ENCODE results near the gene NOTCH1. TPM values are rescaled to one million over a fixed set of nuclear protein-coding genes. Genes with fewer than 3 reads are reported as not detected.

NOTCH1 gene
- total RNA-seq, 1 donor from 2014 or later: 121 TPM

DNA sequence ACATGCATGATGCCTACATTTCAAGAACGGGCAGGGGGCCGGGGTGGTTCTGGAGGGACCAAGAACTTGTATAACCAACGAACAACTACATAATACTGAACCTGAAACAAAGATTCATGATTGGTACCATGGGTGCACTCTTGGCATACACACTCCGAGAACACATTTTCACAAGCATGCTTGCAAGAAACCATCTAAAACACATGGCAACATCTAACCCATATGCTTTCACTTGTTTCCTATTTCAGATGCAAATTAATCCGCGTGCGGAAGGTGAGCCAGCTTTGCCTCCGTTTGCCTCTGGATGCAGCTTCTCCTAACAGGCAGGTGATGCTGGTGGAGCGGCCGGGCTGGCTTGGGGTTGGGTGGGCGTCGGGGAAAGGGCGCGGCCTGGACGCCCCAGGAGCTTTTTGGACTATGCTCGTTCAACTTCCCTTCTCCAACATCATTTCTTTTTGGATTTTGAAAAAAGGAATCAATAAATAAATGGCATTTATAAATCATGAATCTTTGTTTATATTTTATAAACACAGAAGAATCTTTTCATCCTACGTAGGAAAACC, 50.5 kb downstream of the NOTCH1 start:
- no peaks in the 10 kb centered on the region for H3K4me1 Mint-ChIP-seq (ENCODE audit: low read depth)
- H3K4me3 Mint-ChIP-seq: no peak overlapping the region
- no peak for DNase-seq (ENCODE audit: low spot score)
- no peaks in the 10 kb centered on the region for H3K27me3 Mint-ChIP-seq (ENCODE audit: insufficient read depth)
- H3K36me3 Mint-ChIP-seq (ENCODE audit: low read depth): peaks cover 2% of the 10 kb centered on the region
- no peak overlapping the region for H3K27ac Mint-ChIP-seq
- intact Hi-C loops (cut with micrococcal nuclease): no loop called here
- no peaks in the 10 kb centered on the region for H3K9me3 Mint-ChIP-seq

DNA sequence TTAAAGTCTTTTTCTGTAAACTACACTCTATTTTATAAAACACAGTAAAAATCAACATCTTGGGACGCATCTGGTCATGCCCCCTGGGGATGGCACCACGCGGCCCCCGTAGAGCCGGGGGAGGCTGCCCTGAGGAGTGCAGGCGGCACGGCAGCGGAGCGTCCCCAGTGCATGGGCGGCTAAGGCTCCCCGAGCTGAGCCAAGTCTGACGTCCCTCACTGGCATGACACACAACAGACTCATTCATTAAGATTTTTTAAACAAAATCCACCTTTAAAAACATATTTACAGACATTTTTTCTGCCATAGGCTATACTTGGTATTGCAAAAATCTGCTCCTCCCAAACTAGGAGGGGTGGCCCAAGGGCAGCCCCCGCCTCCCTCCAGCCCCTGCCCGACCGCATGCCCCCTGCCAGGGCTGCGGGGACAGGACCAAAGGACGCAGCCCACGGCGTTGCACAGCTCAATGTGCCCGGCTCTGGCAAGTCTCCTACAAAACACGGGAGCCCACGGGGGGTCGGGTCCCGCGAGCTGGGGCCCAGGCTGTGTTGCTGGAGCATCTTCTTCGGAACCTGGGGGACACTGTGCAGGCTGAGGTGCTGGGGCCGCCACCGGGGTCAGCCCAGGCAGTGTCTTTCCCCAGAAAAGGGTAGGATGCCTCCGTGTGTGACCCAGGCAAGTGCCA, 51.2 kb downstream of the NOTCH1 start:
- Mint-ChIP-seq H3K27me3 (ENCODE audit: insufficient read depth) (no peaks in the 10 kb centered on the region), H3K27ac (no peak overlapping the region)
- intact Hi-C loops (cut with micrococcal nuclease): no loop called here

DNA sequence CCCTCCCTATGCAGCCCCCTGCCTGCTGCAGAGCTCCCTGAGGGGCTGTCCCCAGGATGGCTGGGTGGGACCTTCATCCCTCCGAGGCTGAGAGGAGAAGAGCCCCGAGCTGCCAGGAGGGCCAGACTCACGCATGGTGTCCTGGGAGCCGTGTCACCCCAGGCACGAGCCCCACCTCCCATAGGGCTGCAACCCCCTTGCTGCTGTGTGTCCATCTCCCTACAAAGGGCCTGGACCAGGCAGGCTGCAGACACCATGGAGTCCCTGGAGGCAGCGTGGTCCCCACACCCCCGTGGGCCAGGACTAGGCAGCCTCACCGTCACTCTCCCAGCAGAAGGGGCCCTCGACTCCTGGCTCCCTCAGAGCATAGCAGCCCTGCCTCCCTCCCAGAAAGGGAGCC, 51.8 kb downstream of the NOTCH1 start:
- no peak for DNase-seq (ENCODE audit: low spot score)
- Mint-ChIP-seq H3K36me3 (ENCODE audit: low read depth) (no peaks in the 10 kb centered on the region), H3K27me3 (ENCODE audit: insufficient read depth) (no peaks in the 10 kb centered on the region), H3K4me3 (no peak overlapping the region), H3K4me1 (ENCODE audit: low read depth) (no peaks in the 10 kb centered on the region), H3K9me3 (no peaks in the 10 kb centered on the region), H3K27ac (no peak overlapping the region)
- intact Hi-C loops (cut with micrococcal nuclease): no loop called here

More for the DNA sequence above, 51.2 kb downstream of the NOTCH1 start:
- Mint-ChIP-seq H3K4me3 (no peak overlapping the region), H3K36me3 (ENCODE audit: low read depth) (peaks cover under 1% of the 10 kb centered on the region), H3K9me3 (no peaks in the 10 kb centered on the region), H3K4me1 (ENCODE audit: low read depth) (no peaks in the 10 kb centered on the region)
- DNase-seq (ENCODE audit: low spot score): no peak

DNA sequence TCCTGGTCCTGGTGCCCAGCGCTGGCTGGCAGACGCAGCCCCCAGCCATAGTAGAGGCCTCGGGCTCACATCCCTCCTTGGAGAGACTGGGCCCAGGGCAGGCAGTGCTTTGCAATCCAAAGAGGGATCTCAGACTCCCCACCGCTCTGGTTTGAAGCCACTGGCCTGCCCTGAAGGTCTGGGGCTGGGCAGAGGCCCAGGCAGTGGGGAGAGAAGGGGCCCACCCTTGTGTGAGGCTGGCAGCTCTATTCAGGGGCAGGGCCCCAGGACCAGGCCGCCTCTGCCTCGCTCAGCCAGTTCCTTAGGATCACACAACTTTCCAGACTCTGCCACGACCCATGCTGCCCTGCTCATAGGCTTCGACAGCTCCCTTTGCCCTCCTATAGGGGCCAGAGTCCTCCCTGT, 52.3 kb downstream of the NOTCH1 start:
- intact Hi-C loops (cut with micrococcal nuclease): no loop called here
- Mint-ChIP-seq H3K4me3 (no peak overlapping the region), H3K27ac (no peak overlapping the region), H3K4me1 (ENCODE audit: low read depth) (no peaks in the 10 kb centered on the region), H3K27me3 (ENCODE audit: insufficient read depth) (peaks cover 1% of the 10 kb centered on the region), H3K9me3 (no peaks in the 10 kb centered on the region), H3K36me3 (ENCODE audit: low read depth) (no peaks in the 10 kb centered on the region)
- no peak for DNase-seq (ENCODE audit: low spot score)

DNA sequence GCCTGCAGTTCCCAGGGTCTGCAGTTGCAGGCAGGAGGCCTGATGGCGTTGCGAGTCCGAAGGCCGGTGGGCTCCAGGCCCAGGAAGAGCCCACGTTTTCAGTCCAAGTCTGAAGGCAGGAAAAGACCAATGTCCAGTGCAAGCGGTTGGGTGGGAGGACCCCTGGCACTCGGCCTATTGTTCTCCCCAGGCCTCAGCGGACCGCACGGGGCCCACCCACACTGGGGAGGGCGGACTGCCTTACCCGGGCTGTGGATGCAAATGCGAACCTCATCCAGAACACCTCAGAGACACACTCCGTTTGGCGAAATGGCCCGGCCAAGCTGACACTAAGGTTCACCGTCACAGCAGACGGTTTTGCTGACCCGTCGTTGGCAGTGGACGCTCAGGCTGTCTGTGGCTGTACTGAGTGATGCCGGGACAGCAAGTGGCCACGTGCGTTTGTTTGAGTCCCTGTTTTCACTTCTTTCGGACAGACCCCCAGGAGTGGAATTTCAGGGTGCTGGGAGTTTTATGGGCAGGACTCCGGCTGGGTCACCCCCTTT, 52.8 kb downstream of the NOTCH1 start:
- H3K9me3 Mint-ChIP-seq: no peaks in the 10 kb centered on the region

DNA sequence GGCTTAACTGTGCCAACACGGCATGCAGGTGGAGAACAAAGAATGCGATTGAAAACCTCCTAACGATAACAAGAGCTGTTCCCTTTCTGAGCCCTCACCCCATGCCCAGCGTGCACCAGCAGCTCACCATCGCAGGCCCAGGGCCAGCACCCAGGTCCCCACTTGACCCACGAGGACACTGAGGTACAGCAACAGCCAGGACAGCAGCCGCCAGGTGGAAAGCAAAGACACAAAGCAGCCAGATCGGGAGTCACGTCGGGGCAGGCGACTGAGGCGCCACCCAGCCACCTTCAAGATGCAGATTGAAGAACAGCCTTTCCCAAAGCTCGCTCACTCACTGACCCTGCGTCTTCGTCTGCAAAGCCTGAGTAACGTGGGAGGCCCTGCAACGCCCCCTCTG, 56.1 kb downstream of the NOTCH1 start:
- H3K4me1 Mint-ChIP-seq (ENCODE audit: low read depth): peaks cover 6% of the 10 kb centered on the region
- H3K4me3 Mint-ChIP-seq: no peak overlapping the region
- H3K9me3 Mint-ChIP-seq: no peaks in the 10 kb centered on the region
- no peaks in the 10 kb centered on the region for H3K36me3 Mint-ChIP-seq (ENCODE audit: low read depth)
- intact Hi-C loops (cut with micrococcal nuclease): loop anchor here (10.0 kb wide), 1 partner anchor 535 kb away; the partner anchor contains the start of gene ABCA2
- H3K27ac Mint-ChIP-seq: no peak overlapping the region
- DNase-seq (ENCODE audit: low spot score): no peak
- H3K27me3 Mint-ChIP-seq (ENCODE audit: insufficient read depth): peaks cover 4% of the 10 kb centered on the region

More for the DNA sequence above, 52.8 kb downstream of the NOTCH1 start:
- no peak overlapping the region for H3K4me3 Mint-ChIP-seq
- no peaks in the 10 kb centered on the region for H3K4me1 Mint-ChIP-seq (ENCODE audit: low read depth)
- intact Hi-C loops (cut with micrococcal nuclease): no loop called here
- DNase-seq (ENCODE audit: low spot score): no peak
- H3K36me3 Mint-ChIP-seq (ENCODE audit: low read depth): no peaks in the 10 kb centered on the region
- H3K27me3 Mint-ChIP-seq (ENCODE audit: insufficient read depth): peaks cover 4% of the 10 kb centered on the region
- H3K27ac Mint-ChIP-seq: no peak overlapping the region

DNA sequence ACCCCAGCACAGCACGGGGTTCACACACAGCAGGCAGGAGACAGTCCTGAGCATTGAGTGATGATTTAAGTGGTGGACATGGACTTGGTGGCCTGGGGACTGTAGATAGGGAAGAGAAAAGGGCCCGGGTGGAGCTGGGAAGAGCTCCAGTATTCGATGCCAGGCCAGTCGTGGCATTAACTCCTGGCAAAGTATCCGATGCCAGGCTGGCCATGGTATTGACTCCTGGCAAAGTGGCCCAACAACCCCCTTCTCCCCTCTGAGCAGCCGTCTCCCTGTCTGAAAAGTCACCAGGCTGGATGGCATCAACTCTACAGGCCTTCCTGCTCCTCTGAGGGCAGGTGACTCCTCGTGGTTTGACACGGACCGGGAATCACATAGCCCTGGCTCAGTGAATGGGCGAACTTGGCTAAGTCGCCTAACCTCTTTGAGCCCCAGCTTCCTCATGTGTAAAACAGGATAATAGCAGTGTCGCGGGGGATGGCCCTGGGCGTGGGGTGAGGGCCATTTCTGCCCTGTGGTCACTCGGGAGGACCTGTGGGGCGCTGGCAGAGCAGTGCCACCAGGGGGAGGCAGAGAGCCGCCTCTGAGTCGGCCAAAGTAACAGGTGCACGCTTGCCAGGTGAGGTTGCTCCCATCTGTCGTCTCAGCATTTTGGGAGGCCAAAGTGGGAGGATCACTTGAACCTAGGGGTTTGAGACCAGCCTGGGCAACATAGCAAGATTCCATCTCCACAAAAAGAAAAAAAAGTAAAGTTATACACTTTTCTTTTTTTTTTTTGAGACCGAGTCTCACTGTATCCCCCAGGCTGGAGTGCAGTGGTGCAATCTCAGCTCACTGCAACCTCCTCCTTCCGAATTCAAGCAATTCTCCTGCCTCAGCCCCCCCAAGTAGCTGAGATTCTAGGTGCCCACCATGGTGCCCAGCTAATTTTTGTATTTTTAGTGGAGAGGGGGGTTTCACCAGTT, 57.3 kb downstream of the NOTCH1 start:
- intact Hi-C loops (cut with micrococcal nuclease): loop anchor here (1.0 to 10.0 kb wide), 2 partner anchors 143 to 536 kb away; partner anchors contain the start of gene ABCA2
- peak; percentile 62 for DNase-seq (ENCODE audit: low spot score)
- Mint-ChIP-seq H3K4me3 (no peak overlapping the region), H3K27ac (no peak overlapping the region), H3K4me1 (ENCODE audit: low read depth) (peaks cover 8% of the 10 kb centered on the region), H3K36me3 (ENCODE audit: low read depth) (no peaks in the 10 kb centered on the region), H3K9me3 (no peaks in the 10 kb centered on the region), H3K27me3 (ENCODE audit: insufficient read depth) (peaks cover 4% of the 10 kb centered on the region)

DNA sequence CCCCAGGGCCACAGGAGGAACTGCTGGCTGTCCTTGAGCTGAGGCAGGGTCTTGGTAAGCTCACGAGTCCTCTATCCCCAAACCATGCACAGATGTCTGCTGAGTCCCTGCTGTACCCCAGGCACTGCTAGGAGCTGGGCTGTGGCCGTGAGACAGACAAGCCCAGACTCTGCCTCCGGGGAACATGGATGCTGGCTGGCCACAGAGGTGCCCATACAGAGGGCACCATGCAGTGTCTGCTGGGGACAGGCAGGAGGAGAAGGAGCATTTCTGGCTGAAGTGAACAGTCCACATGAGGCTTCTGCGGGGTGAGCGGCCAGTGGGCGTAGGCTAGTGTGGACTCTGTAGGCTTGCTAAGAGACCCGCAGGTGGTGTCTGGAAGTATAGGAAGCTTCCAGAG, 58.2 kb downstream of the NOTCH1 start:
- H3K4me1 Mint-ChIP-seq (ENCODE audit: low read depth): peaks cover 8% of the 10 kb centered on the region
- no peak overlapping the region for H3K27ac Mint-ChIP-seq
- H3K4me3 Mint-ChIP-seq: no peak overlapping the region
- no peak for DNase-seq (ENCODE audit: low spot score)
- intact Hi-C loops (cut with micrococcal nuclease): loop anchor here (1.0 to 10.0 kb wide), 2 partner anchors 144 to 537 kb away; partner anchors contain the start of gene ABCA2
- H3K9me3 Mint-ChIP-seq: no peaks in the 10 kb centered on the region
- peaks cover 4% of the 10 kb centered on the region for H3K27me3 Mint-ChIP-seq (ENCODE audit: insufficient read depth)
- H3K36me3 Mint-ChIP-seq (ENCODE audit: low read depth): no peaks in the 10 kb centered on the region

DNA sequence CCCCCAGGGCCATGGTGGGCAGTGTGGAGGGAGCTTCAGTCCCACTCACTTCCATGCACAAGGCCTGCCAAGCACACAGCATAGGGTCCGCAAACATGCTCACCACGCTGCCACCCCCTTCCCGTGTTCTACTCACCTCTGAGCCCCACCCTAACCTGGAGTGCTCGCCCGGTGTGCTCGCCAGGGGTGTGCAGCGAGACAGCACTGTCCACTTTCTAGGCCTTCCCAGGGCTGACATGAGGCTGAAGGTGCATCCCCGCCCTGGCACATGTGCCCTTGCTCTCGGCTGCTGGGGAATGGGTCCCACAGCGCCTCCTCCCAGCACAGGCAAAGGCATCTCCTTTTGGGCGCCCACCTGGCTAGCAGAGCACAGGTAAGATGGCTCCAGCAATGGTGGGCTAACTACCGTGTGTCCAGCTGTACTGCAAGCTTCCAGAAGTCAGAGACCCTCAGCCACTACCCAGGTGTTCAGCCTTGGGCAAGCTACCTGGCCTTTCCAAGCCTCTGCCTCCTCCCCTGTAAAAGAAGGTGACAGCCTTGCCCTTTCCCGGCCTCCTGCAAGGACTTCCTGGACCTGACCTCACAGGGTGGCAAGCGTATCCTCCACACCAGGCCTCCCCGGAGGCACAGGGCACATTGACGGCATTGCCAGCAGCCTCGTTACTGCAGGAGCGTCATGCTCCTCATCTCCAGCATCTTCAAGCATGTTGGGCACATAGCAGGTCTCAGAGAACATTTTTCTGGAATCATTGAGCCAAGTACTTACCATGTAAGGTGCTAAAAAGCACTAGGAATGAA, 58.8 kb downstream of the NOTCH1 start:
- DNase-seq (ENCODE audit: low spot score): no peak
- Mint-ChIP-seq H3K4me3 (no peak overlapping the region), H3K27me3 (ENCODE audit: insufficient read depth) (peaks cover 4% of the 10 kb centered on the region), H3K4me1 (ENCODE audit: low read depth) (peaks cover 9% of the 10 kb centered on the region), H3K27ac (no peak overlapping the region), H3K36me3 (ENCODE audit: low read depth) (no peaks in the 10 kb centered on the region), H3K9me3 (no peaks in the 10 kb centered on the region)
- intact Hi-C loops (cut with micrococcal nuclease): loop anchor here (10.0 kb wide), 1 partner anchor 538 kb away; the partner anchor contains the start of gene ABCA2

DNA sequence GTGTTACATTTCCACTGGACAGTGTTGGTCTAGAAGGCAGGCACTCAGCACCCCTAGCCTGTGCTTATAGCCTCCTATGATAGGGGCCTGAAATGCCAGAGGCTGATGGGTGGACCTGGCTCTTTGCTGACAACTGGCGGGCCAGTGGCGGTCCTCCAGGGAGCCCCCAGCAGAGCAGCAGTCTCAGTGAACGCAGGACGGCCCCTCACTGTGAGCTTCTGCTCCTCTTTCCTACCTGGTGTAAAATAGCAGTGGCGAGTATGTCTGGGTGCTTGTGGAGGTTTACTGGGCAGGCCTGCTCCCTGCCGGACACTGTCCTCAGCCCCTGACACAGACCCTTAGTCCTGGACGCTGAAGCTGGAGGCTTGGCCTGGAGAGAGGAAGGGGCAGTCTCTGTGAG, 59.7 kb downstream of the NOTCH1 start:
- H3K4me1 Mint-ChIP-seq (ENCODE audit: low read depth): peaks cover 16% of the 10 kb centered on the region
- H3K27me3 Mint-ChIP-seq (ENCODE audit: insufficient read depth): peaks cover 4% of the 10 kb centered on the region
- H3K27ac Mint-ChIP-seq: no peak overlapping the region
- DNase-seq (ENCODE audit: low spot score): no peak
- intact Hi-C loops (cut with micrococcal nuclease): loop anchor here (10.0 kb wide), 1 partner anchor 539 kb away; the partner anchor contains the start of gene ABCA2
- H3K36me3 Mint-ChIP-seq (ENCODE audit: low read depth): peaks cover 2% of the 10 kb centered on the region
- H3K9me3 Mint-ChIP-seq: no peaks in the 10 kb centered on the region
- no peak overlapping the region for H3K4me3 Mint-ChIP-seq

DNA sequence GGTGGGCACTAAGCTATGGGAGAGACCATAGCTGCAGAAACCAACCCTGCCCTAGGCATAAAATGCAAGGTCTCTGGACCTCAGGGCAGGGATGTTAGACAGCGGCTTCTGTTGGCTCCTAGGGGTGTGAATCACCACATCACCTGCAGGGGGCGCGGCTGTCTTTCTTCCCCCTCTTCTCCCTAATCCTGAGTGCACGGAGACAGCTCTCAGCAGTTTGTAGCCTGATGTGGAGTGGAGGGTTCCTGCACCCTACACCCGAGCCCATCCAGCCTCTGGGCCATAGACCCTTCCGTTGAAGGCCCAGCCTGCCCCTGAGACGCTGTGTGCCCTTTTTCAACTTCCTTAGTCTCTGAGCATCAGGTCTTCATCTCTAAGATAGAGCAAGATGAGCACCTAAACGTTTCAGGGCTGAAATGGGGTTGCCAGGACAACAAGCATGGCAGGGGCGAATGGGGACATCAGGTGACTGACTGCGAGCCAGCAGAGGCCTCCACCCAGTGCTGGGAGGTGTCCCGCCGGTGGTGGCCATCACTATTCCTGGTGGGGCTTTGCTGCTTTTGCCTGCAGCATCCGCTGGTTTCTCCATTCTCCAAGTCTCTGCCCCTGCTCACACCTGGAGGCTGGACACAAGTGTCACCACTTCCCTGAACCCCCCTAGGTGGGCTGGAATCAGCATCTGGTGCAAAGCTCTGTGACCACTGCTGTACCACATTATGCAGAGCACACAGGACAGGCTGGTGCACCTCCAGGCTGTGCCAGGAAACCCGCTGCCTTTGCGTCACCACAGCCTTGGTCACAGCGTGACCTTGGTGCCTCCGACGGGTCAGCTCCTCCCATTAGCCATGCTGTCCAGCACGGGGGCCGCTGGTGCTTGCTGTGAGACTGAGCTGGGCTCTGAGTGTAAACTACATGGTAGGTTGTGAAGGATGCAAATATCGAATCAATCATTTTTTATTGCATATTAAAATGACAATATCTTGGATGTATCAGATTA, 60.5 kb downstream of the NOTCH1 start:
- no peaks in the 10 kb centered on the region for H3K9me3 Mint-ChIP-seq
- peak; percentile 74 for DNase-seq (ENCODE audit: low spot score)
- H3K27ac Mint-ChIP-seq: peak overlapping the region; percentile 40
- peaks cover 4% of the 10 kb centered on the region for H3K27me3 Mint-ChIP-seq (ENCODE audit: insufficient read depth)
- intact Hi-C loops (cut with micrococcal nuclease): loop anchor here (1.0 to 10.0 kb wide), 4 partner anchors 145 to 539 kb away; partner anchors contain the start of gene ABCA2
- H3K36me3 Mint-ChIP-seq (ENCODE audit: low read depth): peaks cover 2% of the 10 kb centered on the region
- peaks cover 17% of the 10 kb centered on the region for H3K4me1 Mint-ChIP-seq (ENCODE audit: low read depth)
- peak overlapping the region; percentile 70 for H3K4me3 Mint-ChIP-seq

Measured in activated T-helper 1 cell treated with anti-CD3 and anti-CD28 coated beads, Interleukin-12 subunit alpha, Interleukin-12 subunit beta, Interleukin-2, Interleukin-4 antibody, amounts not matched to agents 30 ng/mL and 10 ng/mL and 1 ng/mL, durations not matched to agents 14 hours and 24 hours and 36 hours (primary cell).